ENCODE data around the gene EMC10.

EMC10 gene

GRCh38 chr19:50460161-50460765 lies 16.0 kb upstream of the EMC10 start:
- TF ChIP-seq CTCF (IDR thresholded peaks at IDR 0.05; ENCODE audit: borderline replicate concordance, control extremely low read depth, extremely low read depth, insufficient read depth, missing control alignments) = no peak
- in situ Hi-C loops (cut with MboI; ENCODE audit: low sequenced_read_pairs, unreplicated experiment) = loop anchor here (5.0 kb wide), 1 partner anchor 88 kb away; no protein-coding TSS in a partner anchor
- DNase-seq (ENCODE audit: low spot score) = peak; percentile 89

- in situ Hi-C loops (cut with MboI; ENCODE audit: low sequenced_read_pairs, unreplicated experiment) = loop anchor here (5.0 kb wide), 1 partner anchor 89 kb away; no protein-coding TSS in a partner anchor
- TF ChIP-seq CTCF (IDR thresholded peaks at IDR 0.05; ENCODE audit: borderline replicate concordance, control extremely low read depth, extremely low read depth, insufficient read depth, missing control alignments) = peak; percentile 86
- peak; percentile 92 for DNase-seq (ENCODE audit: low spot score)
Observed at GRCh38 chr19:50461066-50461875, 15.0 kb upstream of the EMC10 start.

- DNase-seq (ENCODE audit: low spot score) = no peak
- TF ChIP-seq CTCF (IDR thresholded peaks at IDR 0.05; ENCODE audit: borderline replicate concordance, control extremely low read depth, extremely low read depth, insufficient read depth, missing control alignments) = no peak
- in situ Hi-C loops (cut with MboI; ENCODE audit: low sequenced_read_pairs, unreplicated experiment) = loop anchor here (5.0 kb wide), 1 partner anchor 91 kb away; no protein-coding TSS in a partner anchor
Observed at GRCh38 chr19:50462970-50463369, 13.3 kb upstream of the EMC10 start.

GRCh38 chr19:50464348-50464747 lies 12.0 kb upstream of the EMC10 start:
- in situ Hi-C loops (cut with MboI; ENCODE audit: low sequenced_read_pairs, unreplicated experiment) = loop anchor here (5.0 kb wide), 1 partner anchor 92 kb away; no protein-coding TSS in a partner anchor
- no peak for DNase-seq (ENCODE audit: low spot score)
- TF ChIP-seq CTCF (IDR thresholded peaks at IDR 0.05; ENCODE audit: borderline replicate concordance, control extremely low read depth, extremely low read depth, insufficient read depth, missing control alignments) = no peak

- in situ Hi-C loops (cut with MboI; ENCODE audit: low sequenced_read_pairs, unreplicated experiment) = loop anchor here (5.0 kb wide), 1 partner anchor 93 kb away; no protein-coding TSS in a partner anchor
- no peak for DNase-seq (ENCODE audit: low spot score)
- no peak for TF ChIP-seq CTCF (IDR thresholded peaks at IDR 0.05; ENCODE audit: borderline replicate concordance, control extremely low read depth, extremely low read depth, insufficient read depth, missing control alignments)
Observed at GRCh38 chr19:50465000-50465399, 11.3 kb upstream of the EMC10 start.

GRCh38 chr19:50465986-50466705 lies 10.2 kb upstream of the EMC10 start:
- in situ Hi-C loops (cut with MboI; ENCODE audit: low sequenced_read_pairs, unreplicated experiment) = no loop called here
- no peak for DNase-seq (ENCODE audit: low spot score)
- TF ChIP-seq CTCF (IDR thresholded peaks at IDR 0.05; ENCODE audit: borderline replicate concordance, control extremely low read depth, extremely low read depth, insufficient read depth, missing control alignments) = no peak

Data from GM13976 (cell line).